MM.1S (cell line): ENCODE data around the gene PPARGC1A.

Experiments used
- DNase-seq: peaks from one replicate; pipeline ENCODE4 v3.0.0-alpha.2; 2015
- H2AFZ ChIP-seq: fragments of 300-600 bp; sonication (generic); 2 replicates; pipeline ENCODE4 v1.6.0; 2016; ENCODE audit warnings: antibody characterized with exemption, low read length
- H3F3A ChIP-seq: fragments of 300-600 bp; sonication (generic); 2 replicates; pipeline ENCODE4 v1.6.1; 2016; ENCODE audit warnings: mild to moderate bottlenecking, antibody characterized with exemption, low read length, moderate library complexity, mixed read lengths; ENCODE audit not compliant: insufficient read depth
- H3K27ac ChIP-seq: fragments of 300-600 bp; sonication (generic); 2 replicates; pipeline ENCODE4 v1.5.1; 2016; ENCODE audit warnings: mild to moderate bottlenecking, low read length
- H3K27me3 ChIP-seq: fragments of 300-600 bp; sonication (generic); replicated peaks from 2 replicates; pipeline ENCODE4 v1.6.0; 2016; ENCODE audit warnings: low read length; ENCODE audit not compliant: insufficient read depth
- H3K36me3 ChIP-seq: fragments of 300-600 bp; sonication (generic); replicated peaks from 2 replicates; pipeline ENCODE4 v1.6.1; 2016; ENCODE audit warnings: mild to moderate bottlenecking, low read length, mixed read lengths; ENCODE audit not compliant: insufficient read depth
- H3K4me1 ChIP-seq: fragments of 300-600 bp; sonication (generic); 2 replicates; pipeline ENCODE4 v1.6.1; 2016; ENCODE audit warnings: low read length, mixed read lengths
- H3K4me2 ChIP-seq: fragments of 300-600 bp; sonication (generic); 2 replicates; pipeline ENCODE4 v1.6.0; 2016; ENCODE audit warnings: low read depth, low read length
- H3K4me3 ChIP-seq: fragments of 300-600 bp; sonication (generic); 2 replicates; pipeline ENCODE4 v1.5.1; 2016; ENCODE audit warnings: low read length, mixed read lengths
- H3K79me2 ChIP-seq: fragments of 300-600 bp; sonication (generic); 2 replicates; pipeline ENCODE4 v1.6.1; 2016; ENCODE audit warnings: mixed run types, low read length, mixed read lengths
- H3K9ac ChIP-seq: fragments of 300-600 bp; sonication (generic); 2 replicates; pipeline ENCODE4 v1.6.1; 2016; ENCODE audit warnings: low read length, mixed read lengths
- H3K9me2 ChIP-seq: fragments of 300-600 bp; sonication (generic); replicated peaks from 2 replicates; pipeline ENCODE4 v1.6.1; 2016; ENCODE audit warnings: mild to moderate bottlenecking, low read length, mixed read lengths; ENCODE audit not compliant: insufficient read depth
- H3K9me3 ChIP-seq: fragments of 300-600 bp; sonication (generic); replicated peaks from 2 replicates; pipeline ENCODE4 v1.6.1; 2016; ENCODE audit warnings: mild to moderate bottlenecking, low read length, mixed read lengths; ENCODE audit not compliant: insufficient read depth
- H4K20me1 ChIP-seq: fragments of 300-600 bp; sonication (generic); 2 replicates; pipeline ENCODE4 v1.6.1; 2016; ENCODE audit warnings: mild to moderate bottlenecking, low read length, moderate library complexity, mixed read lengths; ENCODE audit not compliant: insufficient read depth
- CTCF ChIP-seq: fragments of 300-600 bp; sonication (generic); IDR thresholded peaks from 2 replicates; pipeline ENCODE4 v1.5.1; 2016; ENCODE audit warnings: antibody characterized with exemption, low read length, mixed read lengths
- EZH2 ChIP-seq: fragments of 300-600 bp; sonication (generic); optimal IDR thresholded peaks from 2 replicates; pipeline ENCODE3; 2017; ENCODE audit warnings: low read depth, mild to moderate bottlenecking, antibody characterized with exemption, low read length, mixed read lengths
- EZH2phosphoT487 ChIP-seq: fragments of 300-600 bp; sonication (generic); IDR thresholded peaks from 2 replicates; pipeline ENCODE4 v1.6.1; 2018; ENCODE audit warnings: antibody characterized with exemption, low read length

Gene PPARGC1A

GRCh38 chr4:23866450-23867075 is 23.3 kb downstream of the PPARGC1A start:
- Histone ChIP-seq H3F3A (no peaks in the 10 kb centered on the region), H3K27me3 (no peaks in the 10 kb centered on the region), H3K9me3 (no peaks in the 10 kb centered on the region), H2AFZ (no peak overlapping the region), H3K27ac (no peak overlapping the region), H3K4me2 (no peak overlapping the region), H4K20me1 (no peaks in the 10 kb centered on the region), H3K79me2 (peaks cover 37% of the 10 kb centered on the region), H3K4me1 (no peaks in the 10 kb centered on the region), H3K4me3 (no peak overlapping the region), H3K9ac (no peak overlapping the region), H3K36me3 (no peaks in the 10 kb centered on the region), H3K9me2 (no peaks in the 10 kb centered on the region)
- no peak for DNase-seq
- no peak for TF ChIP-seq EZH2
- TF ChIP-seq CTCF, result no peak
- no peak for TF ChIP-seq EZH2phosphoT487

DNA sequence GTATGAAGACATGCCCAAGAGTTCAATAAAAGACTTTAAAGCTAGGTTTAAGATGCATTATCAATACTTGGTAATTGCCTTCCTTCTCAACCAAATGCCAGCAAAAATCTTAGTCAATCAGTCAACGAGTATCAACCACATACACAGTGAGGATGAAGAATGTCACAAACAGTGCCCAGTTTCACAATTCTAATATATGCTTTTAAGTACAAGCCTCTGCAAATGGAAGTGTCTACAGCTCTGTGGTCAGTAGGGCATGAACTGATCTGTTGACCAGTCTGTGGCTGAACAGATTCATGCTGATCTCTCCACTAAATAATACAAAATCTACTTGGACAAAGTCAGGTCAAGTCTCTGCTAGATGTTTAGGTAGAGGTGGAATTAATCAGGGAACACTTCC is 27.9 kb downstream of the PPARGC1A start:
- H3K9me2 ChIP-seq, result no peaks in the 10 kb centered on the region
- no peaks in the 10 kb centered on the region for H3K4me1 ChIP-seq
- no peak overlapping the region for H3K27ac ChIP-seq
- H3K79me2 ChIP-seq, result peaks cover 38% of the 10 kb centered on the region
- H3K4me3 ChIP-seq, result no peak overlapping the region
- no peak overlapping the region for H2AFZ ChIP-seq
- H3K4me2 ChIP-seq, result no peak overlapping the region
- no peaks in the 10 kb centered on the region for H4K20me1 ChIP-seq
- TF ChIP-seq EZH2, result no peak
- TF ChIP-seq EZH2phosphoT487, result no peak
- TF ChIP-seq CTCF, result no peak
- H3F3A ChIP-seq, result no peaks in the 10 kb centered on the region
- H3K9ac ChIP-seq, result no peak overlapping the region
- no peaks in the 10 kb centered on the region for H3K36me3 ChIP-seq
- H3K9me3 ChIP-seq, result no peaks in the 10 kb centered on the region
- DNase-seq, result no peak
- H3K27me3 ChIP-seq, result no peaks in the 10 kb centered on the region

- no peaks in the 10 kb centered on the region for H3K27me3 ChIP-seq
- no peaks in the 10 kb centered on the region for H3F3A ChIP-seq
- no peaks in the 10 kb centered on the region for H3K9me3 ChIP-seq
- H4K20me1 ChIP-seq, result no peaks in the 10 kb centered on the region
- no peak for DNase-seq
- no peak overlapping the region for H3K9ac ChIP-seq
- H3K27ac ChIP-seq, result no peak overlapping the region
- no peak overlapping the region for H3K4me3 ChIP-seq
- no peaks in the 10 kb centered on the region for H3K9me2 ChIP-seq
- no peak overlapping the region for H3K4me2 ChIP-seq
- no peak overlapping the region for H2AFZ ChIP-seq
- H3K79me2 ChIP-seq, result peaks cover 38% of the 10 kb centered on the region
- H3K36me3 ChIP-seq, result no peaks in the 10 kb centered on the region
- H3K4me1 ChIP-seq, result no peaks in the 10 kb centered on the region
- TF ChIP-seq EZH2, result no peak
These were observed 28.9 kb downstream of the PPARGC1A start for GRCh38 chr4:23860919-23861318.

GRCh38 chr4:23857367-23857959 is 32.4 kb downstream of the PPARGC1A start:
- no peak overlapping the region for H2AFZ ChIP-seq
- no peak for TF ChIP-seq EZH2phosphoT487
- no peak for TF ChIP-seq CTCF
- TF ChIP-seq EZH2, result no peak
- no peaks in the 10 kb centered on the region for H3K27me3 ChIP-seq
- no peaks in the 10 kb centered on the region for H3K9me3 ChIP-seq
- H3K27ac ChIP-seq, result no peak overlapping the region
- DNase-seq, result no peak
- no peaks in the 10 kb centered on the region for H4K20me1 ChIP-seq
- no peaks in the 10 kb centered on the region for H3K4me1 ChIP-seq
- H3K9me2 ChIP-seq, result no peaks in the 10 kb centered on the region
- peaks cover 24% of the 10 kb centered on the region for H3K79me2 ChIP-seq
- H3K4me2 ChIP-seq, result no peak overlapping the region
- no peak overlapping the region for H3K9ac ChIP-seq
- no peaks in the 10 kb centered on the region for H3K36me3 ChIP-seq
- H3K4me3 ChIP-seq, result no peak overlapping the region
- H3F3A ChIP-seq, result no peaks in the 10 kb centered on the region
